Measurements from ENCODE around the gene FOLR1.

Gene FOLR1

DNA sequence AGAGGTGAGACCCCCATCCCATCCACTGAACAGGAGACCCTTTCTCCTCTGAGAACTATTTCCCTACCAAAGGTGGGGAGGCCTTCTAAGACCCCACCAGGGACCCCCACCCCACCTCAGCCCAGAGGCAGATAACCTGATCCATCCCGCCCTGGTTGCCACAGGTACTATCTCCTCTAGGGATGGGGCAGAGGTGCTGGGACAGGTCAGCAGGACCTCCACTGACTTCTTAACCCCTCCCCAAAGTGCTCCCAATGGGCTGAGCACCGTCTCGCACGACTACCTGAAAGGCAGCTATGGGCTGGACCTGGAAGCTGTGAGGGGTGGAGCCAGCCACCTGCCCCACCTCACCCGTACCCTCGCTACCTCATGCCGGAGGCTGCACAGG lies 36.9 kb downstream of the FOLR1 start:
- POLR2A ChIA-PET: no interaction called here
- TF ChIP-seq NFRKB (IDR thresholded peaks at IDR 0.05) (no peak), FOXA1 (IDR thresholded peaks at IDR 0.05) (no peak), SP1 (IDR thresholded peaks at IDR 0.05) (no peak), ZNF384 (IDR thresholded peaks at IDR 0.05) (no peak), FOXK2 (IDR thresholded peaks at IDR 0.05) (no peak), BHLHE40 (IDR thresholded peaks at IDR 0.05; ENCODE audit: borderline replicate concordance) (no peak), L3MBTL2 (conservative IDR thresholded peaks at IDR 0.05) (no peak), ARNT (IDR thresholded peaks at IDR 0.05) (no peak), PKNOX1 (IDR thresholded peaks at IDR 0.05) (no peak), TARDBP (IDR thresholded peaks at IDR 0.05) (no peak), LEF1 (IDR thresholded peaks at IDR 0.05; ENCODE audit: borderline replicate concordance) (no peak)
- CTCF ChIA-PET: interaction anchor here (0.7 kb wide), 1 partner anchor 76 kb away, joined by 3 read pairs; no protein-coding TSS in a partner anchor
- DNase-seq (ENCODE audit: extremely low spot score): no peak

GRCh38 chr11:72229336-72229924 lies 37.5 kb downstream of the FOLR1 start:
- DNase-seq (ENCODE audit: extremely low spot score): no peak
- no peak for TF ChIP-seq SUZ12 (IDR thresholded peaks at IDR 0.05)
- TF ChIP-seq L3MBTL2 (conservative IDR thresholded peaks at IDR 0.05): no peak
- no peak for TF ChIP-seq CTBP1 (IDR thresholded peaks at IDR 0.05; ENCODE audit: borderline replicate concordance)
- no peak for TF ChIP-seq HDGF (IDR thresholded peaks at IDR 0.05; ENCODE audit: borderline replicate concordance)
- no peak for TF ChIP-seq TARDBP (IDR thresholded peaks at IDR 0.05)
- TF ChIP-seq FOXM1 (IDR thresholded peaks at IDR 0.05; ENCODE audit: borderline replicate concordance): no peak
- TF ChIP-seq PKNOX1 (IDR thresholded peaks at IDR 0.05): no peak
- no peak for TF ChIP-seq BHLHE40 (IDR thresholded peaks at IDR 0.05; ENCODE audit: borderline replicate concordance)
- CTCF ChIA-PET: interaction anchor here (0.7 kb wide), 1 partner anchor 76 kb away, joined by 3 read pairs; no protein-coding TSS in a partner anchor
- POLR2A ChIA-PET: no interaction called here

GRCh38 chr11:72229925-72230763 lies 38.2 kb downstream of the FOLR1 start:
- no peak for TF ChIP-seq ARNT (IDR thresholded peaks at IDR 0.05)
- no peak for TF ChIP-seq NFRKB (IDR thresholded peaks at IDR 0.05)
- TF ChIP-seq HDGF (IDR thresholded peaks at IDR 0.05; ENCODE audit: borderline replicate concordance): no peak
- no peak for TF ChIP-seq FOXA1 (IDR thresholded peaks at IDR 0.05)
- TF ChIP-seq LEF1 (IDR thresholded peaks at IDR 0.05; ENCODE audit: borderline replicate concordance): no peak
- no peak for TF ChIP-seq L3MBTL2 (conservative IDR thresholded peaks at IDR 0.05)
- TF ChIP-seq FOXK2 (IDR thresholded peaks at IDR 0.05): no peak
- no peak for TF ChIP-seq SUZ12 (IDR thresholded peaks at IDR 0.05)
- no peak for TF ChIP-seq BHLHE40 (IDR thresholded peaks at IDR 0.05; ENCODE audit: borderline replicate concordance)
- no peak for TF ChIP-seq ZNF384 (IDR thresholded peaks at IDR 0.05)
- no peak for TF ChIP-seq SP1 (IDR thresholded peaks at IDR 0.05)
- TF ChIP-seq CTBP1 (IDR thresholded peaks at IDR 0.05; ENCODE audit: borderline replicate concordance): no peak
- no peak for TF ChIP-seq ELF4 (IDR thresholded peaks at IDR 0.05)
- TF ChIP-seq FOXM1 (IDR thresholded peaks at IDR 0.05; ENCODE audit: borderline replicate concordance): no peak
- TF ChIP-seq TARDBP (IDR thresholded peaks at IDR 0.05): no peak
- no peak for TF ChIP-seq PKNOX1 (IDR thresholded peaks at IDR 0.05)
- POLR2A ChIA-PET: no interaction called here
- CTCF ChIA-PET: no interaction called here
- DNase-seq (ENCODE audit: extremely low spot score): no peak

DNA sequence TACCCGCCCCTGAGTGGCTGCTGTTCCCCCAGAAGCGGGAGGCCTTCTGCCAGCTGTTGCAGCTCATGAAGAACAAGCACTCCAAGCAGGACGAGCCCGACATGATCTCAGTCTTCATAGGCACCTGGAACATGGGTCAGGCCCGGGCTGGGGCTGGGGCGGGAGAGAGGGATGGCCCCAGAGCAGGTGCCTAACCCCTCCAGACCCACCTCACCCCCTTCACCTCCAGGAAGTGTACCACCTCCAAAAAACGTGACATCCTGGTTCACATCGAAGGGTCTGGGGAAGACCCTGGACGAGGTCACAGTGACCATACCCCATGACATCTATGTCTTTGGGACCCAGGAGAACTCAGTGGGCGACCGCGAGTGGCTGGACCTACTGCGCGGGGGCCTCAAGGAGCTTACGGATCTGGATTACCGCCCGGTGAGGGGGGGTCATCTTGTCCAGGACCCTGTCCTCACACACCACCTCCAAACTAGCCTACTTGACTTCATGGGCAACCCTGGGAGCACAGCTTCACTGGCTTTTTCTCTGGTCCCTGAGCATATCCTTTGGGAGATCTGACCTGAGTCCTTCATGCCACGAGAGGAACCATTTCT lies 38.9 kb downstream of the FOLR1 start:
- ChIA-PET POLR2A (interaction anchor here (0.6 kb wide), 1 partner anchor 188 kb away, joined by 3 read pairs; no protein-coding TSS in a partner anchor), CTCF (no interaction called here)
- TF ChIP-seq LEF1 (IDR thresholded peaks at IDR 0.05; ENCODE audit: borderline replicate concordance) (no peak), TARDBP (IDR thresholded peaks at IDR 0.05) (no peak), ZNF384 (IDR thresholded peaks at IDR 0.05) (no peak), BHLHE40 (IDR thresholded peaks at IDR 0.05; ENCODE audit: borderline replicate concordance) (no peak), ARNT (IDR thresholded peaks at IDR 0.05) (no peak), SP1 (IDR thresholded peaks at IDR 0.05) (no peak), NFRKB (IDR thresholded peaks at IDR 0.05) (no peak), L3MBTL2 (conservative IDR thresholded peaks at IDR 0.05) (no peak), PKNOX1 (IDR thresholded peaks at IDR 0.05) (no peak), FOXM1 (IDR thresholded peaks at IDR 0.05; ENCODE audit: borderline replicate concordance) (no peak), HDGF (IDR thresholded peaks at IDR 0.05; ENCODE audit: borderline replicate concordance) (no peak), ELF4 (IDR thresholded peaks at IDR 0.05) (no peak), SUZ12 (IDR thresholded peaks at IDR 0.05) (no peak)
- no peak for DNase-seq (ENCODE audit: extremely low spot score)
